Activated B cell treated with CpG ODN at 0.5 μM for 24 hours (primary cell): ENCODE measurements around the gene CCDC180. TPM values are rescaled to one million over a fixed set of nuclear protein-coding genes. Genes with fewer than 3 reads are reported as not detected.

Experiments
- ATAC-seq: fragments of 200-7000 bp; cut with Tn5 transposase; one replicate; pipeline ENCODE4 v1.10.0; 2021; ENCODE audit warnings: low read depth, mild to moderate bottlenecking, moderate library complexity
- CTCF ChIA-PET: fragments of 350-600 bp; sonication (Branson Sonifier 250); formaldehyde crosslinking; loops from one replicate; lab custom pipeline; 2021; ENCODE audit warnings: antibody characterized with exemption; lab: Charles Lee
- POLR2A ChIA-PET: fragments of 350-600 bp; sonication (Branson Sonifier 250); formaldehyde crosslinking; loops from one replicate; lab custom pipeline; 2021; ENCODE audit warnings: antibody characterized with exemption; lab: Charles Lee
- DNase-seq: peaks from one replicate; pipeline ENCODE4 v3.0.0; 2022
- H3K27ac Mint-ChIP-seq: one replicate; pipeline ENCODE4 v1.8.0; 2020; ENCODE audit warnings: mixed read lengths
- H3K27me3 Mint-ChIP-seq: one replicate; pipeline ENCODE4 v1.8.0; 2021; ENCODE audit warnings: mixed read lengths
- H3K36me3 Mint-ChIP-seq: one replicate; pipeline ENCODE4 v1.8.0; 2021; ENCODE audit warnings: low read depth, mixed read lengths
- H3K4me1 Mint-ChIP-seq: one replicate; pipeline ENCODE4 v1.8.0; 2021; ENCODE audit warnings: mixed read lengths
- H3K4me3 Mint-ChIP-seq: one replicate; pipeline ENCODE4 v1.8.0; 2020; ENCODE audit warnings: mild to moderate bottlenecking, mixed read lengths
- H3K9me3 Mint-ChIP-seq: one replicate; pipeline ENCODE4 v1.8.0; 2020; ENCODE audit warnings: mixed read lengths
- intact Hi-C: fragments of 100-400 bp; cut with micrococcal nuclease; formaldehyde crosslinking; loops from one replicate; pipeline ENCODE4 v1.15.1; 2024
- total RNA-seq: library from RNA; stranded (reverse); gene quantifications from 2 replicates; pipeline ENCODE4 v1.2.3, GENCODE V29; 2022
- TF ChIP-seq, protein P1 (sequence below): fragments of 200-600 bp; IDR thresholded peaks from one replicate; pipeline ENCODE4 v1.8.0; 2022; ENCODE audit warnings: antibody characterized with exemption, mild to moderate bottlenecking

The CCDC180 gene
- total RNA-seq, 1 donor from 2014 or later, result 4.0 TPM

GRCh38 chr9:97313746-97314145 is 6.3 kb downstream of the CCDC180 start:
- intact Hi-C loops, result no loop called here
- Mint-ChIP-seq H3K4me3 (no peak overlapping the region), H3K27me3 (no peaks in the 10 kb centered on the region), H3K27ac (no peak overlapping the region), H3K4me1 (no peaks in the 10 kb centered on the region), H3K36me3 (peaks cover 36% of the 10 kb centered on the region), H3K9me3 (no peaks in the 10 kb centered on the region)
- TF ChIP-seq, protein P1, sequence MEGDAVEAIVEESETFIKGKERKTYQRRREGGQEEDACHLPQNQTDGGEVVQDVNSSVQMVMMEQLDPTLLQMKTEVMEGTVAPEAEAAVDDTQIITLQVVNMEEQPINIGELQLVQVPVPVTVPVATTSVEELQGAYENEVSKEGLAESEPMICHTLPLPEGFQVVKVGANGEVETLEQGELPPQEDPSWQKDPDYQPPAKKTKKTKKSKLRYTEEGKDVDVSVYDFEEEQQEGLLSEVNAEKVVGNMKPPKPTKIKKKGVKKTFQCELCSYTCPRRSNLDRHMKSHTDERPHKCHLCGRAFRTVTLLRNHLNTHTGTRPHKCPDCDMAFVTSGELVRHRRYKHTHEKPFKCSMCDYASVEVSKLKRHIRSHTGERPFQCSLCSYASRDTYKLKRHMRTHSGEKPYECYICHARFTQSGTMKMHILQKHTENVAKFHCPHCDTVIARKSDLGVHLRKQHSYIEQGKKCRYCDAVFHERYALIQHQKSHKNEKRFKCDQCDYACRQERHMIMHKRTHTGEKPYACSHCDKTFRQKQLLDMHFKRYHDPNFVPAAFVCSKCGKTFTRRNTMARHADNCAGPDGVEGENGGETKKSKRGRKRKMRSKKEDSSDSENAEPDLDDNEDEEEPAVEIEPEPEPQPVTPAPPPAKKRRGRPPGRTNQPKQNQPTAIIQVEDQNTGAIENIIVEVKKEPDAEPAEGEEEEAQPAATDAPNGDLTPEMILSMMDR, result no peak
- CTCF ChIA-PET, result no interaction called here
- POLR2A ChIA-PET, result no interaction called here
- ATAC-seq, result no peak
- no peak for DNase-seq

DNA sequence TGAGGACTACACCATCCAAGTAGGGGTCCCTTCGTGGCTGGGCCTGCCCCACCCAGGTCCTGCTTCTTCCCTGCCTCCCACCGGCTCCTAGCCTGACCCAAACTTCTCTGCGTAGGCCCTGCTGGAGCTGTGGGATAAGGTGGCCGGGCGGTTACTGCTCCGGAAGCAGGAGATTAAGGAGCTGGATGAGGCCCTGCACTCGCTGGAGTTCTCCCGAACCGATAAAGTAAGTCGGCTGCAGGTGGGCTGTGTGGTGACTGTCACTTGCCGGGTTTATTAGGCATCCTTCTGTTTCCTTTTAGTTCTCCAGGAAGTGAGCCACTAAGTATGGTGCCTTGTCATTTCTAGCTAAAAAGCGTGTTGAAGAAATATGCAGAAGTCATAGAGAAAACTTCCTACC is 7.0 kb downstream of the CCDC180 start:
- ChIA-PET POLR2A (no interaction called here), CTCF (no interaction called here)

DNA sequence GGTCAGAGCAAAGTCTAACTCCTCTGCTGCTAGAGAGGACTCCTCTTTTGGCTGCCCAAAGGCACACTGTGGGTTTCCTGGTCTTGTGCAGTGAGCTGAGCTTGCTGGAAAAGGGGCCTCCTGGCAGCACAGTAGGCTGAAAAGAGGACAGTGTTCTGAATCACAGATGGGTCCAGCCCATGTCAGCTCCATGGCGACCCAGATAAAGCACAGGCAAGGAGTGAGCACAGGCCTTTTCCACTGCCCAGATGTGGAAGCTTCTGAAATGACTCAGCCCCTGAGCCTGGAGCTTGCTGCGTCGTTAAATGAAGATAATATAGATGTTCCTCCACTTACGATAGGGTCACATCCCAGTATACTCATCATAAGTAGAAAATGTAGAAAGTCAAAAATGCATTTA is 8.1 kb downstream of the CCDC180 start:
- Mint-ChIP-seq H3K36me3 (peaks cover 42% of the 10 kb centered on the region), H3K9me3 (no peaks in the 10 kb centered on the region), H3K27ac (no peak overlapping the region), H3K27me3 (no peaks in the 10 kb centered on the region), H3K4me3 (no peak overlapping the region), H3K4me1 (no peaks in the 10 kb centered on the region)
- DNase-seq (no peak), ATAC-seq (no peak)
- POLR2A ChIA-PET, result no interaction called here
- TF ChIP-seq, protein P1, result no peak
- CTCF ChIA-PET, result no interaction called here
- intact Hi-C loops, result no loop called here

More for the DNA sequence above, 7.0 kb downstream of the CCDC180 start:
- Mint-ChIP-seq H3K4me3 (no peak overlapping the region), H3K27me3 (no peaks in the 10 kb centered on the region), H3K4me1 (no peaks in the 10 kb centered on the region), H3K9me3 (no peaks in the 10 kb centered on the region), H3K36me3 (peaks cover 37% of the 10 kb centered on the region), H3K27ac (no peak overlapping the region)
- TF ChIP-seq, protein P1, result no peak
- no peak for DNase-seq
- intact Hi-C loops, result no loop called here
- no peak for ATAC-seq

DNA sequence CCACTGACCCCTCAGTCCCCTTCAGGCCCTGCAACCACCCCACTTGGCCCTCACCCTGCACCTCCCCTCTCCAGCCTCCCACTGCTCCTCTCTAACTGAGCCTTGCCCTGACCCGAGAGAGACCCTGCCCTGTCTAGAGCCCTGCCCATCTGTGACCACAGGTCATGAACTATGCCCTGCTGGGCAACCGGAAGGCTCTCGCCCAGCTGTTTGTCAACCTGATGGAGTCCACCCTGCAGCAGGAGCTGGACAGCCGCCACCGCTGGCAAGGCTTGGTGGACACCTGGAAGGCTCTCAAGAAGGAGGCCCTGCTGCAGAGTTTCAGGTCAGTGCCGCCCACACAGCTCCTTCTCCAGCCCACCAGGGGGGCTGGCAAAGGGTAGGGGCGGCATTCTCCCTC is 9.4 kb downstream of the CCDC180 start:
- ATAC-seq (no peak), DNase-seq (no peak)
- intact Hi-C loops, result no loop called here
- no peaks in the 10 kb centered on the region for H3K27me3 Mint-ChIP-seq
- TF ChIP-seq, protein P1, result no peak
- no peak overlapping the region for H3K27ac Mint-ChIP-seq
- H3K36me3 Mint-ChIP-seq, result peaks cover 42% of the 10 kb centered on the region
- no peak overlapping the region for H3K4me3 Mint-ChIP-seq
- POLR2A ChIA-PET, result no interaction called here
- CTCF ChIA-PET, result no interaction called here
- no peaks in the 10 kb centered on the region for H3K9me3 Mint-ChIP-seq
- H3K4me1 Mint-ChIP-seq, result no peaks in the 10 kb centered on the region

DNA sequence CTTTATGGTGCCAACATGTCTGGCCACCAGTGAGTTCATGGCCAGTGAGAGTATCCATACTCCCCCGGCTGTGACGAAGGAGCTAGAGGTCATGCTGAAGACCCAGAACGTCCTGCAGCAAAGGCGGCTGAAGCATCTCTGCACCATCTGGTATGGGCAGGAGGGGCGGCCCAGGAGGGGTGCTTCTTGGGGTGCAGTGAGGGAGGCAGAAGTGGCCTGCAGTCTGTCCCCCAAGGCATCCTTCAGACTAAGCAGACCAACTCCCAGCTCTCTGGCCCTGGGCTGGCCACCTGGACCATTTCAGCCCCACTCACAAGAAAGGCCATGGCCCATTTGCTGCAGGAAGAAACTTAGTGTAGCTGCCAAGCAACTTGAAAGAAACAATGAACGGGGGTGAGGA is 11.0 kb downstream of the CCDC180 start:
- TF ChIP-seq, protein P1, result no peak
- POLR2A ChIA-PET, result no interaction called here
- CTCF ChIA-PET, result no interaction called here
- no peak for DNase-seq
- Mint-ChIP-seq H3K27me3 (no peaks in the 10 kb centered on the region), H3K9me3 (no peaks in the 10 kb centered on the region), H3K4me3 (no peak overlapping the region), H3K4me1 (no peaks in the 10 kb centered on the region), H3K27ac (no peak overlapping the region), H3K36me3 (peaks cover 50% of the 10 kb centered on the region)
- no peak for ATAC-seq
- intact Hi-C loops, result no loop called here
